ENCODE measurements around the gene CD244. TPM values are rescaled to one million over a fixed set of nuclear protein-coding genes. Genes with fewer than 3 reads are reported as not detected.

CD244 gene, protein sequence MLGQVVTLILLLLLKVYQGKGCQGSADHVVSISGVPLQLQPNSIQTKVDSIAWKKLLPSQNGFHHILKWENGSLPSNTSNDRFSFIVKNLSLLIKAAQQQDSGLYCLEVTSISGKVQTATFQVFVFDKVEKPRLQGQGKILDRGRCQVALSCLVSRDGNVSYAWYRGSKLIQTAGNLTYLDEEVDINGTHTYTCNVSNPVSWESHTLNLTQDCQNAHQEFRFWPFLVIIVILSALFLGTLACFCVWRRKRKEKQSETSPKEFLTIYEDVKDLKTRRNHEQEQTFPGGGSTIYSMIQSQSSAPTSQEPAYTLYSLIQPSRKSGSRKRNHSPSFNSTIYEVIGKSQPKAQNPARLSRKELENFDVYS
- total RNA-seq (2021) (not detected in 2 replicates), Bru-seq, nascent RNA (not detected), BruChase-seq, experiment 1, labeled RNA remaining after a 2-hour chase (not detected), BruChase-seq, experiment 2, labeled RNA remaining after a 6-hour chase (not detected)
- long read RNA-seq, result 0 reads

GRCh38 chr1:160862203-160863060 lies at the start of gene CD244:
CD244 (minus strand) TSS chr1:160862887; CDS start chr1:160862677, 210 bp downstream.
- intact Hi-C loops (cut with micrococcal nuclease; ENCODE audit: unreplicated experiment), result no loop called here
- H2AFZ ChIP-seq, result no peak within 1 kb of the TSS
- POLR2A ChIA-PET (ENCODE audit: unreplicated experiment), result no interaction called here
- H3K4me1 ChIP-seq (replicated peaks; ENCODE audit: insufficient read depth), result no peaks in the 10 kb centered on the region
- H4K20me1 ChIP-seq (ENCODE audit: insufficient read depth), result no peaks in the 10 kb centered on the region
- H3K27ac ChIP-seq, result no peak within 1 kb of the TSS
- no peaks in the 10 kb centered on the region for H3F3A ChIP-seq (ENCODE audit: insufficient read depth, low read depth)
- no peaks in the 10 kb centered on the region for H3K9me2 ChIP-seq (ENCODE audit: insufficient read depth)
- no peaks in the 10 kb centered on the region for H3K36me3 ChIP-seq (ENCODE audit: low read depth)
- TF ChIP-seq CTCF (conservative IDR thresholded peaks at IDR 0.05) (no peak), EZH2 (IDR thresholded peaks at IDR 0.05; ENCODE audit: low read depth) (no peak)
- no peaks in the 10 kb centered on the region for H3K27me3 ChIP-seq (ENCODE audit: insufficient read depth, low read depth)
- H3K79me2 ChIP-seq (ENCODE audit: low read depth), result no peaks in the 10 kb centered on the region
- H3K4me3 ChIP-seq, result no peak within 1 kb of the TSS
- H3K4me2 ChIP-seq, result no peak within 1 kb of the TSS
- no TSS peak for BruUV-seq (replicated peaks)
- no peaks in the 10 kb centered on the region for H3K9me3 ChIP-seq (ENCODE audit: insufficient read depth, low read depth)
- peak in 1 of 2 experiments; percentile 40 for DNase-seq
- CTCF ChIA-PET, result no interaction called here

- Histone ChIP-seq H3K27ac (no peak overlapping the region), H3F3A (ENCODE audit: insufficient read depth, low read depth) (no peaks in the 10 kb centered on the region), H3K36me3 (ENCODE audit: low read depth) (no peaks in the 10 kb centered on the region), H4K20me1 (ENCODE audit: insufficient read depth) (no peaks in the 10 kb centered on the region), H2AFZ (no peak overlapping the region), H3K4me3 (no peak overlapping the region), H3K4me2 (no peak overlapping the region), H3K9me3 (ENCODE audit: insufficient read depth, low read depth) (no peaks in the 10 kb centered on the region), H3K9me2 (ENCODE audit: insufficient read depth) (peaks cover 4% of the 10 kb centered on the region; the same call in 1 of the 2 replicates), H3K27me3 (ENCODE audit: insufficient read depth, low read depth) (peaks cover 58% of the 10 kb centered on the region), H3K79me2 (ENCODE audit: low read depth) (no peaks in the 10 kb centered on the region), H3K4me1 (replicated peaks; ENCODE audit: insufficient read depth) (no peaks in the 10 kb centered on the region)
- TF ChIP-seq CTCF (conservative IDR thresholded peaks at IDR 0.05) (no peak), EZH2 (IDR thresholded peaks at IDR 0.05; ENCODE audit: low read depth) (no peak)
- DNase-seq, result no peak
- intact Hi-C loops (cut with micrococcal nuclease; ENCODE audit: unreplicated experiment), result no loop called here
- ChIA-PET CTCF (interaction anchor here (0.6 kb wide), 1 partner anchor 369 kb away, joined by 3 read pairs; no protein-coding TSS in a partner anchor), POLR2A (ENCODE audit: unreplicated experiment) (interaction anchor here (0.6 kb wide), 1 partner anchor 519 kb away, joined by 6 read pairs; no protein-coding TSS in a partner anchor)
- no TSS peak for BruUV-seq (replicated peaks)
These were observed 49.2 kb upstream of the CD244 start for GRCh38 chr1:160911925-160912324.

- Histone ChIP-seq H3K4me2 (no peak overlapping the region), H4K20me1 (ENCODE audit: insufficient read depth) (no peaks in the 10 kb centered on the region), H3K27ac (no peak overlapping the region), H3K4me3 (no peak overlapping the region), H3K9me2 (ENCODE audit: insufficient read depth) (peaks cover 4% of the 10 kb centered on the region; the same call in 1 of the 2 replicates), H3K9me3 (ENCODE audit: insufficient read depth, low read depth) (no peaks in the 10 kb centered on the region), H3K36me3 (ENCODE audit: low read depth) (no peaks in the 10 kb centered on the region), H3K4me1 (replicated peaks; ENCODE audit: insufficient read depth) (no peaks in the 10 kb centered on the region), H3K27me3 (ENCODE audit: insufficient read depth, low read depth) (peaks cover 62% of the 10 kb centered on the region), H3K79me2 (ENCODE audit: low read depth) (no peaks in the 10 kb centered on the region), H3F3A (ENCODE audit: insufficient read depth, low read depth) (no peaks in the 10 kb centered on the region), H2AFZ (no peak overlapping the region)
- POLR2A ChIA-PET (ENCODE audit: unreplicated experiment), result interaction anchor here (0.6 to 0.7 kb wide), 2 partner anchors 519 to 700 kb away, joined by 4 to 6 read pairs; no protein-coding TSS in a partner anchor
- intact Hi-C loops (cut with micrococcal nuclease; ENCODE audit: unreplicated experiment), result no loop called here
- DNase-seq, result peak; percentile 3 to 60
- BruUV-seq (replicated peaks), result no TSS peak
- no peak for TF ChIP-seq EZH2 (IDR thresholded peaks at IDR 0.05; ENCODE audit: low read depth)
- TF ChIP-seq CTCF (conservative IDR thresholded peaks at IDR 0.05), result no peak
- CTCF ChIA-PET, result interaction anchor here (0.6 kb wide), 1 partner anchor 368 kb away, joined by 3 read pairs; no protein-coding TSS in a partner anchor
These were observed 48.8 kb upstream of the CD244 start for GRCh38 chr1:160911441-160911840.

All from PC-9 (cell line).